Osteocyte (in vitro differentiated cells): ENCODE results near the gene TFR2. TPM values are rescaled to one million over a fixed set of nuclear protein-coding genes. Genes with fewer than 3 reads are reported as not detected.
A peak's percentile ranks its signal among the peaks of the same experiment; 100 is the strongest.

ENCODE experiments used
- DNase-seq: peaks from one replicate; pipeline ENCODE4 v3.0.0; 2021; ENCODE audit warnings: mixed read lengths; ENCODE audit not compliant: unreplicated experiment; ENCODE audit errors: extremely low spot score
- H3K27ac Mint-ChIP-seq: one replicate; pipeline ENCODE4 v1.8.0; 2021; ENCODE audit warnings: mild to moderate bottlenecking, mixed read lengths; ENCODE audit not compliant: unreplicated experiment
- H3K27me3 Mint-ChIP-seq: one replicate; pipeline ENCODE4 v1.8.0; 2021; ENCODE audit warnings: mixed read lengths; ENCODE audit not compliant: unreplicated experiment
- H3K36me3 Mint-ChIP-seq: one replicate; pipeline ENCODE4 v1.8.0; 2021; ENCODE audit warnings: mixed read lengths; ENCODE audit not compliant: unreplicated experiment
- H3K4me1 Mint-ChIP-seq: one replicate; pipeline ENCODE4 v1.8.0; 2021; ENCODE audit warnings: mixed read lengths; ENCODE audit not compliant: unreplicated experiment
- H3K4me3 Mint-ChIP-seq: one replicate; pipeline ENCODE4 v1.8.0; 2021; ENCODE audit warnings: mild to moderate bottlenecking, moderate library complexity, mixed read lengths; ENCODE audit not compliant: unreplicated experiment
- H3K9me3 Mint-ChIP-seq: one replicate; pipeline ENCODE4 v1.8.0; 2021; ENCODE audit warnings: mixed read lengths; ENCODE audit not compliant: unreplicated experiment
- total RNA-seq: library from RNA; stranded (reverse); gene quantifications from 2 replicates; pipeline ENCODE4 v1.2.1, GENCODE V29; 2021
- TF ChIP-seq, protein P1 (sequence below): fragments of 200-600 bp; sonication (generic); IDR thresholded peaks from 2 replicates; pipeline ENCODE4 v1.5.0; 2021; ENCODE audit warnings: antibody characterized with exemption, mild to moderate bottlenecking, moderate library complexity

TFR2 gene
- total RNA-seq, 1 donor from 2014 or later = 0.19 TPM

DNA sequence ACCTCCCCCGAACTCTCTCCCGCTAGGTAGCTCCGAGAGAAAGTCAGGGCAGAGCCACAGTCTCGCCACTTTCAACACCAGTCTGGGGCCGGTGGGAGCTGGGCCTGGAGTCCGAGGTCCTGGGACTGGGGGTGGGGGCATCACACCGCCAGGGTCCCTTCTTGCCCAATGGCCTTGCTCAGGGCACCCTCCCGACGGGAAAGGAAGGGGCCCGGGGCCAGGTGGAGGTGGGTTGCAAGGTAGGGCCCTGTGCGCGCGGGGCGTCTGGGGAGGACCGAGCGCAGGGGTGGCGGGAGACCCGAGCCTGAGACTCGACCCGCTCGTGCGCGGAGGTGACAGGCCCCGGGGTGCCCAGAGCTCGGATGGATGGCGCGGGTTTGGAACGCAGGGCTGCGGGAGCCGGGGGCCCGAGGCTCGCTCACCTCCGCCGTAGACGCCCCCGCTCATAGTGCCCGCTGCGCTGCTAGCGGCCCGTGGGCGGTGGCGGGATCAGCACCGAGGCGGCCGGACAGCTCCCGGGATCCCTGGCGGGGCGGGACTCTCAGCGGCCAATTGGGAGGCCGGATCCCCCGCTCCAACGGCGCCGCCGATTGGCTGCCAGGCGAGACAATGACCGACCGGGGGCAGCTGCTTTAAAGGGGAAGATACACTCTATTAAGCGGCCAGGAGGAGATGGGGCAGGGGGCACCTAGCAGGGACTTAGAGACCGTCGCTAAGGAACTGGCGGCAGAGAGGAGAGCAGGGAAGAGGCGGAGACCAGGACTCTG lies 14.7 kb upstream of the TFR2 start, which contains the start of gene ACTL6B:
TSS of gene ACTL6B (minus strand) at position 541 of the 767 bp plus-strand sequence. CDS start at position 447, 94 bp downstream.
- H3K27me3 Mint-ChIP-seq = peaks cover 21% of the 10 kb centered on the region
- peak within 1 kb of the TSS; percentile 42 for H3K4me3 Mint-ChIP-seq
- no peak within 1 kb of the TSS for H3K27ac Mint-ChIP-seq
- no peak for DNase-seq
- H3K9me3 Mint-ChIP-seq = no peaks in the 10 kb centered on the region
- no peaks in the 10 kb centered on the region for H3K4me1 Mint-ChIP-seq
- TF ChIP-seq, protein P1, sequence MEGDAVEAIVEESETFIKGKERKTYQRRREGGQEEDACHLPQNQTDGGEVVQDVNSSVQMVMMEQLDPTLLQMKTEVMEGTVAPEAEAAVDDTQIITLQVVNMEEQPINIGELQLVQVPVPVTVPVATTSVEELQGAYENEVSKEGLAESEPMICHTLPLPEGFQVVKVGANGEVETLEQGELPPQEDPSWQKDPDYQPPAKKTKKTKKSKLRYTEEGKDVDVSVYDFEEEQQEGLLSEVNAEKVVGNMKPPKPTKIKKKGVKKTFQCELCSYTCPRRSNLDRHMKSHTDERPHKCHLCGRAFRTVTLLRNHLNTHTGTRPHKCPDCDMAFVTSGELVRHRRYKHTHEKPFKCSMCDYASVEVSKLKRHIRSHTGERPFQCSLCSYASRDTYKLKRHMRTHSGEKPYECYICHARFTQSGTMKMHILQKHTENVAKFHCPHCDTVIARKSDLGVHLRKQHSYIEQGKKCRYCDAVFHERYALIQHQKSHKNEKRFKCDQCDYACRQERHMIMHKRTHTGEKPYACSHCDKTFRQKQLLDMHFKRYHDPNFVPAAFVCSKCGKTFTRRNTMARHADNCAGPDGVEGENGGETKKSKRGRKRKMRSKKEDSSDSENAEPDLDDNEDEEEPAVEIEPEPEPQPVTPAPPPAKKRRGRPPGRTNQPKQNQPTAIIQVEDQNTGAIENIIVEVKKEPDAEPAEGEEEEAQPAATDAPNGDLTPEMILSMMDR = no peak
- no peaks in the 10 kb centered on the region for H3K36me3 Mint-ChIP-seq

DNA sequence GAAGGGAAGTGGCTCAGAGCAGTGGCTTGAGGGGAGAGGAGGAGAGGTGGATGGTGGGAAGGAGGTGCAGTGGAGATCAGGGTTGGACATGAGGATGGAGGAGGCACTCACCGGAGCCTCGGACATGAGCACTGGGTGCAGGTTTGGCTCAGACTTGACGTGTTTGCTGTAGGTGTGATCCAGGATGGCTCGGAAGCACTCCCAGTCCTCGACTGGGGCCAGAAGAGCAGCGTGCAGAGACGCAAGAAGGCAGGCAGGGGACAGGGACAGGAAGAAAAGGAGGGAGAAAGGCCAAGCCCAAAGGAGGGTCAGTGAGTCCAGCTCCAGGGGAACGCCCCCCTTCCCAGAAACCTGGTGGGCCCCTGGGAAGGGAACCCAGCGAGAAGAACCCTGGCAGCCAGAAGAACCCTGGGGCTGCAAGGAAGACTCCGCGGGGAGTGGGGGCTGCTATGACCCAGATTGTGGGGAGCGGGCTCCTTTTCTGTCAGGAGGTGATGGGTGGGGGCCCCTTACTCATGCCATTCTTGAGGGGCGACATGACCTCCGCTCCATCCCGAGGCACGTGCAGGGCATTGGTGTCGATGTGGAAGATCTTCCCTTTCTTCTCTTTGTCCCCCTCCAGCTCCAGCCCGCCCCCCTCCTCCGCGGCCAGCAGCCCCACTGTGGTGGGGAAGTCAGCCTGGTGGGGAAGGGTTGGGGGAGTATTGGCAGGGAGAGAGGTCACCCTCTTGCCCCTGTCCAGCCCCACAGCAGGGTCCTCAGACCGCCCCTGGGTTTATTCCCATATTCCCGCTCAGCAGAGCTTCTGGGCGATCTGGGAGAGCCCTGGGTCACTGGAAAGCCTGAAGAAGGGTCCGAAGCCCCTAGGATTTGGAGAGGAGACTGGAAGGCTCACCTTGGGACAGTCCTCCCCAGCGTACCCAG lies 13.8 kb upstream of the TFR2 start:
- no peaks in the 10 kb centered on the region for H3K36me3 Mint-ChIP-seq
- H3K27me3 Mint-ChIP-seq = peaks cover 21% of the 10 kb centered on the region
- H3K4me3 Mint-ChIP-seq = no peak overlapping the region
- H3K27ac Mint-ChIP-seq = no peak overlapping the region
- H3K9me3 Mint-ChIP-seq = no peaks in the 10 kb centered on the region
- no peaks in the 10 kb centered on the region for H3K4me1 Mint-ChIP-seq
- no peak for DNase-seq
- TF ChIP-seq, protein P1 = no peak

DNA sequence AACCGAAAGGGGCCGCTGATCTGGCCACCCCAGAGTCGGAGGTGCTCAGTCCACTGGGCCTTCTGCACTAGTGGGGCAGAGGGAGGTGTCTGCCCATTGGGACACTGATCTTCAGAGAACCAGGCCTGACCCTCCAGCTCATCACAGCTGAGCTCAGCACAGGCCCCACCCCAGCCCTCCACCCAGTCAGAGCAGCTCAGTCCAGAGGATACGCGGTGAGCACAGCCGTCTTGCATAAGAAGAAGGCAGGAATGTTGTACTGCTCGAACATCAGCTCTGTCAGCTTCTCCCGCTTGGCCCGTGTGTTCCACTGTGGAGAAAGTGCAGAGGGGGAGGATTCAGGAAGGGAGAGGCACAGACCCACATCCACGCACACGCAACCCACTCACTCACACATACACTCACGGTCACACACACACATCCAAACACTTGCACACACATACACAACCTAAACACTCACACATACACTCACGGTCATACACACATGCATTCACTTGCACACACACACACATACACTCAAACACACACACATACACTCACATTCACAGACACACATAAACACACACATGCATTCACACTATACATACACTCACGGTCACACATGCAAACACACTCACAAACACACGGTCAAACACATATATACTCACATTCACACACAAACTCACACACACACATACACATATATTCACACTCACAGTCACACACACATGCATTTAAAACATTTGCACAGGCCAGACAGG lies 8.6 kb upstream of the TFR2 start:
- no peak overlapping the region for H3K4me3 Mint-ChIP-seq
- H3K36me3 Mint-ChIP-seq = no peaks in the 10 kb centered on the region
- DNase-seq = no peak
- peaks cover 22% of the 10 kb centered on the region for H3K27me3 Mint-ChIP-seq
- H3K9me3 Mint-ChIP-seq = no peaks in the 10 kb centered on the region
- no peaks in the 10 kb centered on the region for H3K4me1 Mint-ChIP-seq
- TF ChIP-seq, protein P1 = no peak
- no peak overlapping the region for H3K27ac Mint-ChIP-seq

DNA sequence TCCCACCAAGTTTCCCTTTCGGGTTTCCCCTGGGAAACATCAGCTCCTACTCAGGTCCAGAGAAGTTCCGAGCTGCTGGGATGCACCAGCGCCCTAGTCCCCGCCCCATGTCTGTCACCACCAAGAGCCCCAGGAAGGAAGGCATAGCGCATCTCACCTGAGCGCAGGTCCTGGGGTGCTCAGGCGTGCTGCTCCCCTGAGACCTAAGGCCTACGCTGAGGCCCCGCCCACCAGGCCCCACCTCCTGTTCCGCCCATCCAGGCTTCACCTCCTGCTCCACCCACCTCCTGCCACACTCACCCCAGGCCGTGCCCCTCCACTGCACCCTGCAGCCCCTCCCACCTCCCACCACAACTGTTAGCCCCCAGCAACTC lies 1.2 kb upstream of the TFR2 start:
- H3K4me3 Mint-ChIP-seq = no peak overlapping the region
- no peaks in the 10 kb centered on the region for H3K4me1 Mint-ChIP-seq
- peaks cover 16% of the 10 kb centered on the region for H3K27me3 Mint-ChIP-seq
- TF ChIP-seq, protein P1 = no peak
- no peaks in the 10 kb centered on the region for H3K9me3 Mint-ChIP-seq
- DNase-seq = no peak
- H3K36me3 Mint-ChIP-seq = no peaks in the 10 kb centered on the region
- H3K27ac Mint-ChIP-seq = no peak overlapping the region
